Measurements from ENCODE around the gene CHCHD6. TPM values are rescaled to one million over a fixed set of nuclear protein-coding genes. Genes with fewer than 3 reads are reported as not detected.

CHCHD6 gene
- 74.0 and 83.9 TPM in 2 replicates for polyA plus RNA-seq (2014; cell fraction: cytosol; rRNA removed)
- polyA plus RNA-seq (2014; cell fraction: nucleus; rRNA removed): 44.6 and 58.6 TPM in 2 replicates

- DNase-seq (ENCODE audit: low spot score): peak; percentile 96
Observed at GRCh38 chr3:126703512-126704493, at the start of gene CHCHD6. Gene CHCHD6, plus strand, starts transcription at chr3:126704240. Its CDS starts 73 bp downstream, at chr3:126704313.

- peak; percentile 56 for DNase-seq (ENCODE audit: low spot score)
Observed at GRCh38 chr3:126654571-126655383, 49.3 kb upstream of the CHCHD6 start, which contains the start of gene TXNRD3. Gene TXNRD3, minus strand, starts transcription at chr3:126655124.

GRCh38 chr3:126655887-126656286 is 48.2 kb upstream of the CHCHD6 start:
- DNase-seq (ENCODE audit: low spot score): no peak

- no peak for DNase-seq (ENCODE audit: low spot score)
Observed at GRCh38 chr3:126656371-126657134, 47.5 kb upstream of the CHCHD6 start.

- DNase-seq (ENCODE audit: low spot score): no peak
Observed at GRCh38 chr3:126657901-126658300, 46.1 kb upstream of the CHCHD6 start.

- no peak for DNase-seq (ENCODE audit: low spot score)
Observed at GRCh38 chr3:126658584-126658983, 45.5 kb upstream of the CHCHD6 start.

- peak; percentile 48 for DNase-seq (ENCODE audit: low spot score)
Observed at GRCh38 chr3:126659915-126660886, 43.8 kb upstream of the CHCHD6 start.

GRCh38 chr3:126661532-126662364 is 42.3 kb upstream of the CHCHD6 start:
- no peak for DNase-seq (ENCODE audit: low spot score)

GRCh38 chr3:126663257-126663656 is 40.8 kb upstream of the CHCHD6 start:
- no peak for DNase-seq (ENCODE audit: low spot score)

GRCh38 chr3:126663750-126664149 is 40.3 kb upstream of the CHCHD6 start:
- no peak for DNase-seq (ENCODE audit: low spot score)

GRCh38 chr3:126664591-126665214 is 39.3 kb upstream of the CHCHD6 start:
- DNase-seq (ENCODE audit: low spot score): no peak

GRCh38 chr3:126665221-126665936 is 38.7 kb upstream of the CHCHD6 start:
- DNase-seq (ENCODE audit: low spot score): no peak

GRCh38 chr3:126665959-126666657 is 37.9 kb upstream of the CHCHD6 start:
- no peak for DNase-seq (ENCODE audit: low spot score)

- DNase-seq (ENCODE audit: low spot score): no peak
Observed at GRCh38 chr3:126666658-126667528, 37.1 kb upstream of the CHCHD6 start.

GRCh38 chr3:126667631-126668449 is 36.2 kb upstream of the CHCHD6 start:
- no peak for DNase-seq (ENCODE audit: low spot score)
